Thyroid gland (tissue), 4 donors: ENCODE results near the gene CABP2. TPM values are rescaled to one million over a fixed set of nuclear protein-coding genes. Genes with fewer than 3 reads are reported as not detected.

Source experiments
- DNase-seq, 2 donors: peaks; one replicate each; pipeline ENCODE4 v3.0.0-alpha.2; 2019
- H3K27ac ChIP-seq, 3 donors: fragments of 200-600 bp; sonication (generic); 1 replicate in 2 of 3; 2 replicates in 1 of 3; pipeline ENCODE4 v1.5.1; 2016 to 2019; ENCODE audit warnings: mild to moderate bottlenecking in 1 of 3, moderate library complexity in 1 of 3
- H3K27me3 ChIP-seq: fragments of 200-600 bp; sonication (generic); one replicate; pipeline ENCODE4 v1.5.1; 2019
- H3K36me3 ChIP-seq, 2 donors: fragments of 200-600 bp; sonication (generic); one replicate each; pipeline ENCODE4 v1.5.1; 2016 to 2019
- H3K4me1 ChIP-seq, 2 donors: fragments of 200-600 bp; sonication (generic); one replicate each; pipeline ENCODE4 v1.5.1; 2017 to 2019
- H3K4me3 ChIP-seq, 3 donors: fragments of 200-600 bp; sonication (generic); replicated peaks in 1 of 3; 1 replicate in 2 of 3; 2 replicates in 1 of 3; pipeline ENCODE4 v1.5.1; 2016; ENCODE audit warnings: mild to moderate bottlenecking in 1 of 3
- H3K9me3 ChIP-seq: fragments of 200-600 bp; sonication (generic); one replicate; pipeline ENCODE4 v1.5.1; 2017
- CTCF ChIP-seq, 6 experiments: fragments of 200-600 bp in 3 of 6; fragments of 450-650 bp in 3 of 6; sonication (generic) in 3 of 6; IDR thresholded peaks; one replicate each; pipeline ENCODE4 v1.5.1; 2016 to 2019; ENCODE audit warnings: antibody characterized with exemption in 6 of 6, mild to moderate bottlenecking in 2 of 6, inconsistent platforms in 1 of 6, moderate library complexity in 1 of 6
- POLR2A ChIP-seq, 2 donors: fragments of 450-650 bp; IDR thresholded peaks; one replicate each; pipeline ENCODE4 v1.6.1; 2017; ENCODE audit warnings: antibody characterized with exemption in 2 of 2, mild to moderate bottlenecking in 2 of 2, moderate library complexity in 1 of 2
- WGBS, 2 donors: methylation state at CpG; one replicate each; pipeline ENCODE4 v1.1.5; 2017; 5-methylcytosine and 5-hydroxymethylcytosine counted together
- intact Hi-C: fragments of 100-400 bp; cut with DNase I; formaldehyde crosslinking; loops from one replicate; pipeline ENCODE4 v1.15.1; 2023
- total RNA-seq, 4 donors: library from RNA; depleted of rRNA; stranded (reverse); fragments of >200 nt; gene quantifications; one replicate each; pipeline ENCODE4 v1.2.3, GENCODE V29; 2016

CABP2 gene
- total RNA-seq, 4 donors from 2014 or later = not detected

GRCh38 chr11:67505605-67506396, 17.4 kb downstream of the CABP2 start:
- peak overlapping the region in 1 of 3 donors; percentile 59 for H3K4me3 ChIP-seq
- intact Hi-C loops = loop anchor here (5.0 to 10.0 kb wide), 2 partner anchors 114 to 151 kb away; partner anchors contain the start of genes POLD4 and RAD9A
- H3K4me1 ChIP-seq = peaks cover 30 to 35% of the 10 kb centered on the region in 2 donors
- H3K27ac ChIP-seq = peak overlapping the region; percentile 95 to 99 (median 95)
- H3K36me3 ChIP-seq = peaks cover 0 to 12% of the 10 kb centered on the region in 2 donors
- TF ChIP-seq CTCF (IDR thresholded peaks at IDR 0.05) (peak; percentile 91 to 99 (median 98)), POLR2A (IDR thresholded peaks at IDR 0.05) (peak in 1 of 2 donors; percentile 66)
- no peaks in the 10 kb centered on the region for H3K9me3 ChIP-seq
- H3K27me3 ChIP-seq = no peaks in the 10 kb centered on the region
- WGBS, 2 donors = 10 to 13% methylated on average over 4 to 12 of the region's 17 CpGs
- DNase-seq = peak; percentile 95 to 97

- TF ChIP-seq POLR2A (IDR thresholded peaks at IDR 0.05) (peak in 1 of 2 donors; percentile 69), CTCF (IDR thresholded peaks at IDR 0.05) (no peak)
- H3K27ac ChIP-seq = peak within 1 kb of the TSS; percentile 95 to 99 (median 95)
- peaks cover 0 to 12% of the 10 kb centered on the region in 2 donors for H3K36me3 ChIP-seq
- DNase-seq = peak; percentile 67 to 75
- peak within 1 kb of the TSS; percentile 21 to 66 (median 59) for H3K4me3 ChIP-seq
- 0% methylated on average over 6 of the region's 58 CpGs for WGBS, 2 donors
- H3K27me3 ChIP-seq = no peaks in the 10 kb centered on the region
- intact Hi-C loops = loop anchor here (5.0 to 10.0 kb wide), 2 partner anchors 113 to 150 kb away; partner anchors contain the start of genes POLD4 and RAD9A
- peaks cover 30 to 35% of the 10 kb centered on the region in 2 donors for H3K4me1 ChIP-seq
- H3K9me3 ChIP-seq = no peaks in the 10 kb centered on the region
Measured at GRCh38 chr11:67504950-67505581, 18.2 kb downstream of the CABP2 start, which contains the start of gene PITPNM1. Gene PITPNM1, minus strand, starts transcription at chr11:67505363. Its CDS starts 1,183 bp downstream, at chr11:67504180.

- Histone ChIP-seq H3K4me1 (peaks cover 30 to 35% of the 10 kb centered on the region in 2 donors), H3K36me3 (peaks cover 0 to 12% of the 10 kb centered on the region in 2 donors), H3K9me3 (no peaks in the 10 kb centered on the region), H3K27me3 (no peaks in the 10 kb centered on the region), H3K27ac (peak overlapping the region; percentile 95 to 99 (median 95)), H3K4me3 (peak overlapping the region; percentile 21 to 66 (median 59))
- peak; percentile 35 to 59 for DNase-seq
- WGBS, 2 donors = 6 to 7% methylated on average over 17 to 23 of the region's 101 CpGs
- intact Hi-C loops = loop anchor here (10.0 kb wide), 1 partner anchor 149 kb away; the partner anchor contains the start of gene POLD4
- no peak for TF ChIP-seq CTCF (IDR thresholded peaks at IDR 0.05)
- TF ChIP-seq POLR2A (IDR thresholded peaks at IDR 0.05) = no peak
Measured at GRCh38 chr11:67504005-67504949, 19.0 kb downstream of the CABP2 start.

- peaks cover 0 to 12% of the 10 kb centered on the region in 2 donors for H3K36me3 ChIP-seq
- H3K4me1 ChIP-seq = peaks cover 25 to 35% of the 10 kb centered on the region in 2 donors
- TF ChIP-seq CTCF (IDR thresholded peaks at IDR 0.05) = no peak
- no peak for TF ChIP-seq POLR2A (IDR thresholded peaks at IDR 0.05)
- H3K27me3 ChIP-seq = no peaks in the 10 kb centered on the region
- WGBS, 2 donors = 80 to 82% methylated on average over 19 of the region's 19 CpGs
- peak overlapping the region in 2 of 3 donors; percentile 21 to 59 for H3K4me3 ChIP-seq
- no peak overlapping the region for H3K27ac ChIP-seq
- intact Hi-C loops = loop anchor here (10.0 kb wide), 1 partner anchor 149 kb away; the partner anchor contains the start of gene POLD4
- no peak for DNase-seq
- H3K9me3 ChIP-seq = no peaks in the 10 kb centered on the region
Measured at GRCh38 chr11:67503119-67504004, 19.9 kb downstream of the CABP2 start.
